Measurements from ENCODE around the gene POU6F2.
"Not testable (repeated sequence)": the region's sequence is repeated elsewhere in the genome, so short reads cannot be mapped to it uniquely, and the experiment has no call there.

Gene POU6F2

GRCh38 chr7:39002755-39003154 lies 25.0 kb downstream of the POU6F2 start:
- DNase-seq = no peak

- no peak for DNase-seq
Observed at GRCh38 chr7:39005036-39005435, 27.3 kb downstream of the POU6F2 start.

- no peak for DNase-seq
Observed at GRCh38 chr7:39005461-39005860, 27.8 kb downstream of the POU6F2 start.

GRCh38 chr7:39013049-39013939 lies 35.6 kb downstream of the POU6F2 start:
- DNase-seq = not testable (repeated sequence)

GRCh38 chr7:39016609-39017008 lies 38.9 kb downstream of the POU6F2 start:
- no peak for DNase-seq

- no peak for DNase-seq
Observed at GRCh38 chr7:39017369-39017915, 39.7 kb downstream of the POU6F2 start.

GRCh38 chr7:39022796-39023195 lies 45.1 kb downstream of the POU6F2 start:
- DNase-seq = no peak

GRCh38 chr7:39027491-39027890 lies 49.8 kb downstream of the POU6F2 start:
- peak; percentile 20 for DNase-seq

GRCh38 chr7:39033885-39034624 lies 56.3 kb downstream of the POU6F2 start:
- DNase-seq = no peak

- no peak for DNase-seq
Observed at GRCh38 chr7:39035156-39035555, 57.4 kb downstream of the POU6F2 start.

GRCh38 chr7:39035903-39036302 lies 58.2 kb downstream of the POU6F2 start:
- DNase-seq = no peak

GRCh38 chr7:39042670-39043069 lies 65.0 kb downstream of the POU6F2 start:
- no peak for DNase-seq

- no peak for DNase-seq
Observed at GRCh38 chr7:39043531-39043930, 65.8 kb downstream of the POU6F2 start.

GRCh38 chr7:39044489-39044888 lies 66.8 kb downstream of the POU6F2 start:
- DNase-seq = no peak

- no peak for DNase-seq
Observed at GRCh38 chr7:39045231-39045630, 67.5 kb downstream of the POU6F2 start.

- no peak for DNase-seq
Observed at GRCh38 chr7:39051279-39051678, 73.6 kb downstream of the POU6F2 start.

GRCh38 chr7:39051707-39052106 lies 74.0 kb downstream of the POU6F2 start:
- no peak for DNase-seq

- no peak for DNase-seq
Observed at GRCh38 chr7:39054731-39055130, 77.0 kb downstream of the POU6F2 start.

GRCh38 chr7:39056153-39056552 lies 78.4 kb downstream of the POU6F2 start:
- DNase-seq = no peak

- DNase-seq = no peak
Observed at GRCh38 chr7:39062811-39063210, 85.1 kb downstream of the POU6F2 start.

GRCh38 chr7:39069031-39069430 lies 91.3 kb downstream of the POU6F2 start:
- DNase-seq = no peak

- no peak for DNase-seq
Observed at GRCh38 chr7:39069896-39070881, 92.5 kb downstream of the POU6F2 start.

GRCh38 chr7:39071116-39071515 lies 93.4 kb downstream of the POU6F2 start:
- DNase-seq = no peak
